GM18526 (cell line): ENCODE measurements around the gene RGS9.

Experiments
- POLR2A ChIP-seq: IDR thresholded peaks from 3 replicates; pipeline ENCODE4 v1.6.1; 2011; ENCODE audit not compliant: insufficient read length; ENCODE audit errors: extremely low read depth

The RGS9 gene

DNA sequence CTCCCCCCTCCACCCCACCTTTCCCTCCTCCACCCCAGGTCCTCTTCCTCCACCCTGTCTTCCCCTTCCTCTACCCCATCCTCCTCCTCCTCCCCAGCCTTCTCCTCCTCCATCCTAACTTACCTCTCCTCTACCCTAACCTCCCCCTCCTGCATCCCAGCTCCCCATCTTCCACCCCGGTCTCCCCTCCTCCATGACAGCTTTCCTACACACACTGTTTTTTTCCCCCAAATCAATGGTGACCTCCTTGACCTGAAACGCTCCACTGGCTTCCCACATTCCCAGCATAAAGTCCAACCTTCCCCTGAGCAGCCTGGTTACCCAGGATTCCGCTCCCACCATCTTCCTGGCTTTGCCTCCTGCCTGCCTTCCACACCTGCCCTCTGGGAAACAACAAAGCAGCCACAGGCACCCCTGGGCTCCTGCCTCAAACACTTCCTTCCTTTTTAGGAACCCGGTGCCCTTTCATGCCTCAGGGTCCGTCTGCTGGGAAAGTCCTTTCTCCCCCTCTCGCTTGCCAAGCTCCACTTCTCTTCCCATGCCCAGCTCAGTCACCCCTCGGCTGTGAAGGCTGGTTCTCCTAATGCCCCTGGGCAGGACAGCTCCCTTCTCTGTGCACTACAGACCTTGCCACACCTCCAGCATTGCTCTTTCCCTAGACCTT lies 2.1 kb downstream of the RGS9 start:
- no peak for TF ChIP-seq POLR2A

- no peak for TF ChIP-seq POLR2A
Measured at GRCh38 chr17:65142247-65142646, 5.1 kb downstream of the RGS9 start.

GRCh38 chr17:65143889-65144604 lies 6.9 kb downstream of the RGS9 start:
- no peak for TF ChIP-seq POLR2A

- TF ChIP-seq POLR2A, result no peak
Measured at GRCh38 chr17:65145743-65146142, 8.6 kb downstream of the RGS9 start.

DNA sequence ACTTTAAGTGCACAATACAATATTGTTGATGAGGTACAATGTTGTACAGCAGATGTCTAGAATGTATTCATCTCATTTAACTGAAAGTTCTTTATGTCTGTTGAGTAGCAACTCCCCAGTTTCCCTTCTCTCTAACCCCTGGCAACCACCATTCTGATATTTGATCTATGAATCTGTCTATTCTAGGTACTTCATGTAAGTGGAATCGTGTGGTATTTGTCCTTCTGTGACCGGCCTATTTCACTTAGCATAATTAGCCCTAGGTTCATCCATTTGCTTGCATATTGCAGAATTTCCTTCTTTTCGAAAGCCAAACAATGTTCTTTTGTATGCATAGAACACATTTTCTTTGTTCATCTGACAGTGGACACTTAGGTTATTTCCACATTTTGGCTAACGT lies 10.8 kb downstream of the RGS9 start:
- TF ChIP-seq POLR2A, result no peak

GRCh38 chr17:65154770-65155589 lies 17.8 kb downstream of the RGS9 start:
- TF ChIP-seq POLR2A, result no peak

DNA sequence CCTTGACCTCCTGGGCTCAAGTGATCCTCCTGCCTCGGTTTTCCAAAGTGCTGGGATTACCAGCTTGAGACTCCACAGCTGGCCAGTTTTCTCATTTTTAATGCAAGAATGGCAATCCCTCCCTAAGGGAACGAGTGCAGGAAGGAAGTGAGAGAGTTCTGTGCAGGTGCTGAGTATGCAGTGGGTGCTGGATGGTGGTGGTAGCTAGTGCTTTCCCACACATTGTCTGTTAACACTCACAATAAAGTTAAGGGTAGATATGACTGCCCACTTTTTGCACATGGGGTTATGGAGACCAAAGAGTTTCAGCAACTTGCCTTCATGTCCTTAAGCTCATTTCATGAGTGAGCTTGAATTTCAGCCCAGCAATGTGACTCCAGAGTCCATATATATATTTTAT lies 18.5 kb downstream of the RGS9 start:
- no peak for TF ChIP-seq POLR2A

DNA sequence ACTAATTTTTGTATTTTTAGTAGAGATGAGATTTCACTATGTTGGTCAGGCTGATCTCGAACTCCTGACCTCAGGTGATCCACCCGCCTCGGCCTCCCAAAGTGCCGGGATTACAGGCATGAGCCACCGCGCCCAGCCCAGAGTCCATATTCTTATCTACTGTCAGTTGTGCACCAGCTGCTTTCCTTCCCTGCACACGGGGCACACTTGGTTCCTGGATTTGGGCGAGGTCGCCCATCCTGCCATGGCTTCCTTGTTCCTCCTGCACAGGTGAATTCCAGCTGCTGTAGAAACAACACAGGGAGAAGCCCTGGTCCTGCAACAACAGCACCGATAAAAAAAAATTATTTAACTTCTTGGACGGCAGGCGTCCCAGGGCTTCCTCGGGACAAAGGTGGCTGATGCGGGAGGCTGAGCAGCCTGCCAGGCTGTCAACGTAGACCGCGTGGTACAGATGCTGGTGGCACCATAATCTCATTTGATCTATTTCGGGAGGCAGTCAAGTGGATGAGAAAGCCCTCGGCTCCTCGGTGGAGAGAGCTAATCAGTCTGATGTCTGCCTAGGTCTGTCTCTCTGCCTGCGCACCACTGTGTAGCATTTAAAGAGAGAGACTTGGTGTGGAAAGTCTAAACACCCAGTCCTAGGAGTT lies 19.1 kb downstream of the RGS9 start:
- TF ChIP-seq POLR2A, result no peak

DNA sequence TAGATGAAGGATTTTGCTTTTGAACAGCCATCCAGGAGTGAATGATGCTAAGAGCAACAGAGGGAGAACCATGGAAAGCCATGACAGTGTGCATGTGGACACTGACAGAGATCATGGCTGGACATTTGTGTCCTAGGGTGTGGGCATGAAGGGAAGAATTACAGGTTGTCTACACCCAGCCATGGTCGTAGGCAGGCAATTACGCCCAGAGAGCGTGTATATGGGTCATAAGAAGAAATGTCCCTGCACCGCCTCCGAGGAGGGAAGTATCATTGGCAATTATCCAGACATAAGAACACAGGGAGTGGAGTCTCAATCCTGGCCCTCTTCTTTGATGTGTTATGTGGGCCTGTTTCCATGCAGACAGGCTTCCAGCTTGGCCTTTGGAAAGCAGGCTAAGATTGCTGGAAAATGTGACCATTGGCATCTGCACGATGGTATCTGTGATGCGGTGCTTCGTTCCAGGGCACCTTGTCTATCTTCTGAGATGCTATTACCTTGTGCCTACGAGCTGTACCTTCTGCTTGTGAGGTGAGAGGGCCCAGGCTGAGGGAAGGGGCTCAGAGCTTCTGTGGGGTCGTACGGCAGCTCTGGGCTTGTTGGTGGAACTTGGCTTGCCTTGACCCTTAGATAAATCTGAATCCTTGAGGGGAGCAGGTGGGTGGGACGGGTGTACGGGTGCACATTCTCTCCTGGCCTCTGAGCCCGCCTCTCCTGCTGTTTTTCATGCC lies 19.8 kb downstream of the RGS9 start:
- TF ChIP-seq POLR2A, result no peak

- no peak for TF ChIP-seq POLR2A
Measured at GRCh38 chr17:65158041-65158440, 20.9 kb downstream of the RGS9 start.

DNA sequence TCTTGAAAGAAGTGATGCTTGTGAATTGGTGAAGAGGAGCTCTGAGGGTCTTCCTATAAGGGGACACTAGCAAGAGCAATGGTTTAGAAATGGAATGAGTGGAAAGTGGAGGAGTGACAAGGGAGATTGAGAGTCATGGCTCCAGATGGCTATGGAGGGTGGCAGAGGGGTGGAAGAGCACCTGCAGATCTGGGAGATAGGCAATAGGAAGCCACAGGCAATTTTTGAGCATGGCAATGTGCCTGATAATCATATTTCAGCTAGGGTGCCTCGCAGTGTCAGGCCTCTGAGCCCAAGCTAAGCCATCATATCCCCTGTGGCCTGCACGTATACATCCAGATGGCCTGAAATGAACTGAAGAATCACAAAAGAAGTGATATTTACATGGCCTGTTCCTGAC lies 21.5 kb downstream of the RGS9 start:
- TF ChIP-seq POLR2A, result no peak

- no peak for TF ChIP-seq POLR2A
Measured at GRCh38 chr17:65160516-65160915, 23.3 kb downstream of the RGS9 start.

DNA sequence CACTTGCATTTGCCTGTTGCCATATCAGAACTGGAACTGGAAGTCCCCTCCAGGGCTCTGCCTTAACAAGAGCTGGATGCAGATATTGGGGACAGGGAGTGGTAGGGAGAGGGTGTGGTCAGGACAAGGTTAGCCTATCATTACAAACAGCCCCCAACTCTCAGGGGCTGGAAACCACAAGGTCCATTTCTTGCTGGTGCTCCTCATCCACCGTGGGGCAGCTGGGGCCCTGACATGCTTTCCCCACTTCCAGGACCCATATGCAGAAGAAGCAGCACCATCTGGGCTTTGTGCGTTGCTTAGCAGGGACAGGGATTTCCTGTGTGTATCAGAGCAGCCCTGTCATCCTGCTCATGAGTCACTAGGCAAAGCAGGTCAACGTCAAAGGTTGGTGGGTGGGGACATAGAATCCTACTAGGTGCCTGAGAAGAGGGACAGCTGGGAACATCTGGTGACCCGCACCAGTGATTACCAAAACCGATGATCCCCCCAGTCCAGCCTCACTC lies 26.9 kb downstream of the RGS9 start:
- TF ChIP-seq POLR2A, result no peak

- no peak for TF ChIP-seq POLR2A
Measured at GRCh38 chr17:65166787-65167186, 29.6 kb downstream of the RGS9 start.

GRCh38 chr17:65167566-65167965 lies 30.4 kb downstream of the RGS9 start:
- no peak for TF ChIP-seq POLR2A
